Brain microvascular endothelial cell (primary cell): ENCODE data around the gene KNTC1.

Experiments
- DNase-seq: peaks from one replicate; pipeline ENCODE4 v3.0.0-alpha.2; 2020
- H3K27ac ChIP-seq: fragments of 250-450 bp; sonication (Bioruptor Pico); 2 replicates; pipeline ENCODE4 v1.5.1; 2020; ENCODE audit warnings: mild to moderate bottlenecking, moderate library complexity
- H3K27me3 ChIP-seq: fragments of 250-450 bp; sonication (Bioruptor Pico); replicated peaks from 2 replicates; pipeline ENCODE4 v1.5.1; 2020; ENCODE audit warnings: mild to moderate bottlenecking
- H3K36me3 ChIP-seq: fragments of 250-450 bp; sonication (Bioruptor Pico); replicated peaks from 2 replicates; pipeline ENCODE4 v1.5.1; 2020; ENCODE audit warnings: mild to moderate bottlenecking
- H3K4me3 ChIP-seq: 2 replicates; pipeline ENCODE4 v1.5.1; 2011; ENCODE audit warnings: low read depth, mild to moderate bottlenecking, control low read depth, low read length, moderate library complexity
- in situ Hi-C: cut with HindIII; loops from 2 replicates; pipeline ENCODE4 v1.10.0; 2017; ENCODE audit warnings: low sequenced_read_pairs, low pct_ligation_motif_present
- TF ChIP-seq, protein P1 (sequence below): IDR thresholded peaks from 2 replicates; pipeline ENCODE4 v1.5.1; 2011; ENCODE audit warnings: low read depth, mild to moderate bottlenecking, moderate library complexity, low read length, control low read depth, inconsistent platforms; ENCODE audit errors: missing control alignments

The KNTC1 gene

DNA sequence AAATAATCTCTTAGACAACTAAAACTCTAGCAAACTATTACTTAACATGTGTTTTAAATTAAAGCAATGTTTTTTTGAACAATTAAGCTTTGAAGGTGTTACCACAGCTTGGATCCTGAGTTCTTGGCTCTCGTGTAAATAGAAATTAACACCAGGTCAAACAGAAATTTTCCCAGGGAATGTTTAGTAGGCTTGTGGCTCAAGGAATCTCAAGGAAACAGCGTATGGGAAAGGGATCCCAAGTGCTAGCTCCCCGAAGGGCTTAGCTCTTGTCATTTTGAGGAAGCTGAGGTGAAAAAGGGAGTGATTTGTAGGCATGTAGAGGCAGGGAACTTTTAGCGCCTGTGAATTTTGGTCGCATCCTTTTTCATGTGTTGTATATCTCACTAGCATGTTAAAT, 11.4 kb downstream of the KNTC1 start:
- H3K36me3 ChIP-seq = peaks cover 6% of the 10 kb centered on the region
- no peak overlapping the region for H3K27ac ChIP-seq
- no peak for DNase-seq
- no peaks in the 10 kb centered on the region for H3K27me3 ChIP-seq
- no peak overlapping the region for H3K4me3 ChIP-seq
- in situ Hi-C loops = no loop called here
- TF ChIP-seq, protein P1, sequence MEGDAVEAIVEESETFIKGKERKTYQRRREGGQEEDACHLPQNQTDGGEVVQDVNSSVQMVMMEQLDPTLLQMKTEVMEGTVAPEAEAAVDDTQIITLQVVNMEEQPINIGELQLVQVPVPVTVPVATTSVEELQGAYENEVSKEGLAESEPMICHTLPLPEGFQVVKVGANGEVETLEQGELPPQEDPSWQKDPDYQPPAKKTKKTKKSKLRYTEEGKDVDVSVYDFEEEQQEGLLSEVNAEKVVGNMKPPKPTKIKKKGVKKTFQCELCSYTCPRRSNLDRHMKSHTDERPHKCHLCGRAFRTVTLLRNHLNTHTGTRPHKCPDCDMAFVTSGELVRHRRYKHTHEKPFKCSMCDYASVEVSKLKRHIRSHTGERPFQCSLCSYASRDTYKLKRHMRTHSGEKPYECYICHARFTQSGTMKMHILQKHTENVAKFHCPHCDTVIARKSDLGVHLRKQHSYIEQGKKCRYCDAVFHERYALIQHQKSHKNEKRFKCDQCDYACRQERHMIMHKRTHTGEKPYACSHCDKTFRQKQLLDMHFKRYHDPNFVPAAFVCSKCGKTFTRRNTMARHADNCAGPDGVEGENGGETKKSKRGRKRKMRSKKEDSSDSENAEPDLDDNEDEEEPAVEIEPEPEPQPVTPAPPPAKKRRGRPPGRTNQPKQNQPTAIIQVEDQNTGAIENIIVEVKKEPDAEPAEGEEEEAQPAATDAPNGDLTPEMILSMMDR = no peak

DNA sequence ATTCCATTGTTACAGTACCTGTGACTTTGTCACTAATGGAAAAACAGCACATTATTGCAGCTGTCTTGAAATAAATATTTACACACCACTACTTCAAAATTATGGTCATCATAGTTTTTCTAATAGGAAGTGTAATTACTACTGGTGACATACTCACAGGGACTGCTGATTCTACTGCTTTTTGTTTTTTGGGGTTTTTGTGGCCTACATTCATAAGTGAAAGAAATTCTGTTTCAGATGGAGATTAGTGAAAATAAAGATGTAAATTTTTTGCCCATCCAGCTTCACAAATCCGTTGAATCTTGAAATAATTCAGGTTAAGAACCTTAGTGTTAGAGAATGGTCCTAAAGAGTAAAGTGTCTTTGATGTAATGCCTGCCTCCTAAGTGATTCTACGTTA, 17.5 kb downstream of the KNTC1 start:
- in situ Hi-C loops = no loop called here
- TF ChIP-seq, protein P1 = no peak
- Histone ChIP-seq H3K4me3 (no peak overlapping the region), H3K27me3 (no peaks in the 10 kb centered on the region), H3K27ac (no peak overlapping the region), H3K36me3 (peaks cover 7% of the 10 kb centered on the region)
- DNase-seq = no peak

- Histone ChIP-seq H3K4me3 (no peak overlapping the region), H3K36me3 (peaks cover 7% of the 10 kb centered on the region), H3K27ac (no peak overlapping the region), H3K27me3 (no peaks in the 10 kb centered on the region)
- DNase-seq = no peak
- TF ChIP-seq, protein P1 = no peak
- in situ Hi-C loops = no loop called here
Observed at GRCh38 chr12:122545855-122546254, 18.8 kb downstream of the KNTC1 start.

DNA sequence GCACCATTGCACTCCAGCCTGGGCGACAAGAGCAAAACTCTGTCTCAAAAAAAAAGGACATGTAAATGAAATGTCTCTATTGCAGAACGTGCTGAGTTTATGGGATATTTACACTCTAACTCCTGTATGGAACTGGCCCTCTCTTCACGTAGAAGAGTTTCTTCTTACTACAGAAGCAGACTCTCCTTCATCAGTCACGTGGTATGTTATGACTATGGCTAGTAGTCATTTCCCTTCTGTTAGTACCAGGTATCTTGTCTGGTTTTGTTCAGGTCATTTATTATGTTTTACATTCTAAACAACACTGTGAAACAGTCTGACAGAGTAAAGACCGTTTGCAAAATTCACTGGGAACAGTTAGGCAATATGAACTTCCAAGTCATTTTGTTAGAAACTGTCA, 20.3 kb downstream of the KNTC1 start:
- in situ Hi-C loops = no loop called here

DNA sequence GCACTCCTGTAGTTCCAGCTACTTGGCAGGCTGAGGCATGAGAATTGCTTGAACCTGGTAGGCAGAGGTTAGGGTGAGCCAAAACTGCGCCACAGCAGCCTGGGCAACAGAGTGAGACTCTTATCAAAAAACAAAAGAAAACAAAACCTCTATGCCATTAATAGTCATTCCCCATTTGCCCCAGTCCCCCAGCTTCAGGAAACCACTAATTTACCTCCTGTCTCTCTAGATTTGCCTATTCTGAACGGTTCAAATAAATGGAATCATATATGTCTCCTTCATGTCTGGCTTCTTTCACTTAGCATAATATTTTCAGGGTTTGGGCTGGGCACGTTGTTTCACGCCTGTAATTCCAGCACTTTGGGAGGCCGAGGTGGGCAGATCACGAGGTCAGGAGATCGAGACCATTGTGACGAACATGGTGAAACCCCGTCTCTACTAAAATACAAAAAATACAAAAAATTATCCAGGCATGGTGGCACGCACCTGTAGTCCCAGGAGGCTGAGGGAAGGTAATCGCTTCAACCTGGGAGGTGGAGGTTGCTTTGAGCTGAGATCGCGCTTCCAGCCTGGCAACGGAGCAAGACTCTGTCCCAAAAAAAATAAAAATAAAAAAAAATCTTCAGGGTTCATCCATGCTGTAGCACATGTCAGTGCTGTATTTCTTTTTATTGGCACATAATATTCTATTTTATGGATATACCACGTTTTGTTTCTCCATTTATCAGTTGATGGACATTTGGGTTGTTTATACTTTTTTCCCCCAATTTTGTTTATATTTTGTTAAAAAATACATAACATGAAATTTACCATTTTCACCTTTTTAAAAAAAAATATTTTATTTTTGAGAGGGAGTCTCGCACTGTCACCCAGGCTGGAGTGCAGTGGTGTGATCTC, 31.9 kb downstream of the KNTC1 start:
- in situ Hi-C loops = no loop called here
- no peak for DNase-seq
- no peak overlapping the region for H3K4me3 ChIP-seq
- no peaks in the 10 kb centered on the region for H3K27me3 ChIP-seq
- TF ChIP-seq, protein P1 = no peak
- no peak overlapping the region for H3K27ac ChIP-seq
- H3K36me3 ChIP-seq = peaks cover 2% of the 10 kb centered on the region

More for the DNA sequence above, 20.3 kb downstream of the KNTC1 start:
- peaks cover 9% of the 10 kb centered on the region for H3K36me3 ChIP-seq
- TF ChIP-seq, protein P1 = no peak
- H3K27me3 ChIP-seq = no peaks in the 10 kb centered on the region
- H3K27ac ChIP-seq = no peak overlapping the region
- no peak for DNase-seq
- no peak overlapping the region for H3K4me3 ChIP-seq
